ENCODE measurements around the gene TRIM17.

DNA sequence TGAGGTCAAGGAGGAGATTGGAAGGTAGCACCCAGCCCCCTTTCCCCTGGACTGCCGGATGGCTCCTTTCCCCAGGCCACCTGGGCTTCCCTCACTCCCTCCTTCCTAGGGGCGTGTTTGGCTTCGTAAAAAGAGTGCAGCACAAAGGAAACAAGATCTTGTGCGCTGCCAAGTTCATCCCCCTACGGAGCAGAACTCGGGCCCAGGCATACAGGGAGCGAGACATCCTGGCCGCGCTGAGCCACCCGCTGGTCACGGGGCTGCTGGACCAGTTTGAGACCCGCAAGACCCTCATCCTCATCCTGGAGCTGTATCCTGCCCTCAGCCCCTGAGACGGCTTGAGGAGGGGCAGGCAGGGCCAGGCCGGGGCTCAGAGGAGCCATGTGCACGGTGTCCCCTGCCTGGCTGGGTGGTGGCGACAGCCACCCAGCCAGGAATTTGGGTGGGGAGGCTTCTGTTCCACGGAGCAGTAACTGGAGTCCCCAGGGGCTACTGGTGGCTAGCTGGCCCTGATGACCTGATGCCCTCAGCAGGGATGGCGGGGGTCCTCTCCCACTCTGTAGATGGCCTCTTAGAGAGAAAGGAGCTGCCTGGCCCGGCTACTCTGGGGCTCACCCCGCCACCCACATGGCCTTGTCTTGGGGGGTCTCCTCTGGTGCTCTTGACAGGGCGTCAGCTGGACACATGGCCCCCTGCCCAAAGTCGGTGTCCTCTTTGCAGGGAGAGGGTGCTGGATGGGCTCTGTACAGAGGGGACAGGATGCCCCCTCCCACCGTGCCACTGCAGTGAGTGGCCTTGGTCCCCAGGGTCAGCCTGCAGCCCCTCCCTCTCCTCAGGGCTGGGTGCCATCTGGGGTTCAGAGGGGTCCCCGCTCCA lies 49.6 kb downstream of the TRIM17 start:
- TF ChIP-seq, protein P1, sequence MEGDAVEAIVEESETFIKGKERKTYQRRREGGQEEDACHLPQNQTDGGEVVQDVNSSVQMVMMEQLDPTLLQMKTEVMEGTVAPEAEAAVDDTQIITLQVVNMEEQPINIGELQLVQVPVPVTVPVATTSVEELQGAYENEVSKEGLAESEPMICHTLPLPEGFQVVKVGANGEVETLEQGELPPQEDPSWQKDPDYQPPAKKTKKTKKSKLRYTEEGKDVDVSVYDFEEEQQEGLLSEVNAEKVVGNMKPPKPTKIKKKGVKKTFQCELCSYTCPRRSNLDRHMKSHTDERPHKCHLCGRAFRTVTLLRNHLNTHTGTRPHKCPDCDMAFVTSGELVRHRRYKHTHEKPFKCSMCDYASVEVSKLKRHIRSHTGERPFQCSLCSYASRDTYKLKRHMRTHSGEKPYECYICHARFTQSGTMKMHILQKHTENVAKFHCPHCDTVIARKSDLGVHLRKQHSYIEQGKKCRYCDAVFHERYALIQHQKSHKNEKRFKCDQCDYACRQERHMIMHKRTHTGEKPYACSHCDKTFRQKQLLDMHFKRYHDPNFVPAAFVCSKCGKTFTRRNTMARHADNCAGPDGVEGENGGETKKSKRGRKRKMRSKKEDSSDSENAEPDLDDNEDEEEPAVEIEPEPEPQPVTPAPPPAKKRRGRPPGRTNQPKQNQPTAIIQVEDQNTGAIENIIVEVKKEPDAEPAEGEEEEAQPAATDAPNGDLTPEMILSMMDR (IDR thresholded peaks at IDR 0.05) = no peak
- TF ChIP-seq EZH2phosphoT487 (IDR thresholded peaks at IDR 0.05) (no peak), EZH2 (IDR thresholded peaks at IDR 0.05) (no peak)
